Measurements from ENCODE around the gene MN1.

- TF ChIP-seq, protein P1, sequence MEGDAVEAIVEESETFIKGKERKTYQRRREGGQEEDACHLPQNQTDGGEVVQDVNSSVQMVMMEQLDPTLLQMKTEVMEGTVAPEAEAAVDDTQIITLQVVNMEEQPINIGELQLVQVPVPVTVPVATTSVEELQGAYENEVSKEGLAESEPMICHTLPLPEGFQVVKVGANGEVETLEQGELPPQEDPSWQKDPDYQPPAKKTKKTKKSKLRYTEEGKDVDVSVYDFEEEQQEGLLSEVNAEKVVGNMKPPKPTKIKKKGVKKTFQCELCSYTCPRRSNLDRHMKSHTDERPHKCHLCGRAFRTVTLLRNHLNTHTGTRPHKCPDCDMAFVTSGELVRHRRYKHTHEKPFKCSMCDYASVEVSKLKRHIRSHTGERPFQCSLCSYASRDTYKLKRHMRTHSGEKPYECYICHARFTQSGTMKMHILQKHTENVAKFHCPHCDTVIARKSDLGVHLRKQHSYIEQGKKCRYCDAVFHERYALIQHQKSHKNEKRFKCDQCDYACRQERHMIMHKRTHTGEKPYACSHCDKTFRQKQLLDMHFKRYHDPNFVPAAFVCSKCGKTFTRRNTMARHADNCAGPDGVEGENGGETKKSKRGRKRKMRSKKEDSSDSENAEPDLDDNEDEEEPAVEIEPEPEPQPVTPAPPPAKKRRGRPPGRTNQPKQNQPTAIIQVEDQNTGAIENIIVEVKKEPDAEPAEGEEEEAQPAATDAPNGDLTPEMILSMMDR (IDR thresholded peaks at IDR 0.05; ENCODE audit: borderline replicate concordance, extremely low read depth, low read length, poor library complexity, severe bottlenecking), result no peak
- TF ChIP-seq EZH2 (IDR thresholded peaks at IDR 0.05; ENCODE audit: borderline replicate concordance, low read depth, low read length, severe bottlenecking), result no peak
Observed at GRCh38 chr22:27709919-27710675, 91.5 kb downstream of the MN1 start.
